ENCODE results near the gene PBX1.

The PBX1 gene

DNA sequence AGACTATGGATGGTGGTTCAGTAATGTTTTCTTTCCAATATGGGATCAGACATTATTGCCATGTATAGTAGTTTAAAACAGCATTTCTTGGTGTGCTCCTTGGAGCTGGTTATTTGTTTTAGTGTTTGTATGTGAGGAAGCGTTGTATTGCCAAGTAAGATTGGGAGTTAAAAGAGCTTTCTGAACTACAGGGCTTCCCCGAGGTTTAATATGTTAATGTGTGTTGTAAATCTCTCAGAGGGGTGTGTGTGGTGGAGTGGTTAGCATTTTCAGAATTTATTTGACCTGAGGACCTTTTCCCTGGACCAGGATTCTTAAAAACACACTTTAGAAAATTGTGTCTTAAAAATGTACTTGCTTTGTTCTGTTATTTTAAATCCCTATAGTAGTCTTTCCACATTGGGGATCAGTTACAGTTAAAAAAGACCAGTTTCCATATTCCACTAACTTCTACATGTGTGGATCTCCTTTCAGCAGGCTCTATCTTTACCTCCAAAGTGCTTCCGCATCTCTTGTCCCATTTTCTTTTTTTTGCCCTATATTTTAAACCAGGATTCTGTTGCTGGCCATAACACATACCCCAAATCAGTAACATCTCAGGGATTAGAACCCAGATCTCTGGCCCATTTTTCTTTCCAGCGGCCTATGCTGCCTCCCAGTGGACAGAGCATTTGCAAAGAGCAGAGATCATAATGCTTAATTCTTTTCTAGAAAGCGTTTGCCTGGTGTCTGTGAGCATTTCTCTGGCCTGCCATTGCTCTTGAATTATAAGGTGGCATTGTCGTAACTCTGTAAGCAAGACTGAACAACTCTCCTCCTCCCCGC lies 58.6 kb downstream of the PBX1 start:
- no peak for DNase-seq (ENCODE audit: low read depth in 2 of 2)

DNA sequence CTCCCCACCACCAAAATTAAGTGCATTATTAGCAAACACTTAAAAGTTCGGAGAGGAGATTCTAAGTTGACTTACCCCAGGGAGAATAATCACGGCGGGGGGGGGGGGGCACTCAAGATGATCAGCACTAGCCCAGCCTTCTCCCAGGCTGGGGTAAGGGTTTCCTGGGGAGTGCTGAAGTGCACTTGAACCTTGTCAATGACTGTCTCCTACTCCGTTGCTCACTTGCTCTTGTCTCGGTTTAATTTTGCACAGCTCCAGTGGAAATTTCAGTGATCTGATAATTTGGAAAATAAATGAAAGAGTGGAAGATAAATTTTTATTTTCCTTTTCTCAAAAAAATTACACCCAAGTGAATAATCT lies 59.2 kb downstream of the PBX1 start:
- no peak for DNase-seq (ENCODE audit: low read depth in 2 of 2)

DNA sequence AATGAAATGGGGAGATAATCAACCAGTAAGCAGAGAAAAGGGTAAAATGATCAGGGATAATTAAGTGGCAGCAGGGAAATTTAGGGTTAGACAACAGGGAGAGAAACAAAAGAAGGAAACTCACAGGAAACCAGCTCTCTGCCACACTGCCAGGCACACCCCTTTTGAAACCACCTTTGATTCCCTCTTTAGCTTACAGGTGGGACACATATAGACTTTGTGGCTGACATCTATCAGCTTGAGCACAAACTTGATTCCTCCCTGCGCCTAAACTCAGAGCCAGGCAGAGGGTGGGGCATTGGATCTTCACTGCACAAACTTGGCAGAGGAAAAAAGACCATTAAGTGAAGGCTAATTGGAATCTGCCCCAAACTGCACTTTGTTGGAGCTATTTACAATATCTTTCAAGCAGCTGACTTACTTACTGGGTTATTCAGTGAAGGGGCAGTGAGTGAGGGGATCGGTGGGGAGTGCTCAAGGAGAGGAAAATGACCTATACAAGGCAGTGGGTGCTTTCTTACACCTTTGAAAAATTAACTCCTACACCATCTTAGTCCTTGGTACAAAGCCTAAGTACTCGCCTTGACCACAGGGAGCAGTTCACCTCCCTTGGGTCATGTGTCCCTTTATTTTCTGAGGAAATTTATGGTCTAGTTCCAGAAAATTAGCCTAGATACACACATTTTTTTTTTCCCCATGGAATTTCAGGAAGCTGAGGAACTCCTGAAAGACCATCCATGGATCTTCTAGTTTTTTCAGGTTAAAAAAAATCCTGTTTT lies 60.2 kb downstream of the PBX1 start:
- DNase-seq (ENCODE audit: low read depth in 2 of 2), result no peak

DNA sequence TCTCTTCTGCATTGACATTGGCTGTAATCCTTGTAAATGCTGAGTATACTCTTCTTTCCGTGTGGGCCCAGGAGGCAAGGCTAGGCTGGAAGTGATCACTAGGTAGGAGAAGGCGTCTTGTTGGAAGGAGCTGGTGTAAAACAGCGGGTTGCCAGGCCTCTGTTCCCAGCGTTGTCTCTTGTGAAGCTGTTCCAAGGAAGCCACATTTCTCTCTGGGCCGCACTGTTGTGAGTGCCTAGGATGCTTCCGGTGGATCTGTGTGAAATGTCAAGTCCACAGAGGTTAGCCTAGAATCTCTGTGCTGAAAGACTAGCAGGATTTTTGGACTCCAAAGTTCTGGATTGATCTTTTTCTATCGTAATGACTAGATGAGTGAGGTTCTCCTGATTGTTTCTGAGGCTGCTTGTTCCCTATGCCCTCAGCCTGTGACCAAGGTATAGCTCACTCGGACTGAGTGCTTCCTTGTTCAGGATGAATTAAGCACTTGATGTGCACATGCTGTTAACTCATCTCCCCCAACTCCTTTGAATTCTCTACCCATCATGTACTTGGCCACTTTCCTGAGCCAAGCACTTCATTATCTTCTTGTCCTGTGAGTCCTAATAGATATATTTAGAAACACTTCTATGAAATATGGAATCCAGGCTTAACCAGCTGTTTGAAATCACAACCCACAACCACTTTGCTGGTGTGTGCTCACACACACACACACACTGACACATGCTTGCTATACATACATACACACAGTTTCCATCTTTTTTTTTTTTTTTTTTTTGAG lies 63.3 kb downstream of the PBX1 start:
- no peak for DNase-seq (ENCODE audit: low read depth in 2 of 2)

DNA sequence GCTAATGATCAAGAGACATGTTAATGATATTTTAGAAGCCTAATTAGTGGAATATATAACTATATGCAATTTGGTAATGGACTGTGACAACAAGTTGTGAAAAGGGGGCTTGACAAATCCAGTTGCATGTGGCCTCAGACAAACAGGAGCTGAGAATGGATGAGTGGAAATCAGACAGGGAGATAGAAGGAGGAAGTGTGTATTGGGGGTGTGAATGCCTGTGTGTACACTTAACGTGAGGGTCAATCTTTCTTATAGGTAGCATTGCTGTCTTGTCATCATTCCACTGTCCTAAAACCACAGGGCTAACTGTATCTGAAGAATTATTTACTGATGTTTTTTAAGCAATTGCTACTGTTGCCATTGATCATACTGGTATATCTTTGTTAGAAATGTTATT lies 64.8 kb downstream of the PBX1 start:
- no peak for DNase-seq (ENCODE audit: low read depth in 2 of 2)

DNA sequence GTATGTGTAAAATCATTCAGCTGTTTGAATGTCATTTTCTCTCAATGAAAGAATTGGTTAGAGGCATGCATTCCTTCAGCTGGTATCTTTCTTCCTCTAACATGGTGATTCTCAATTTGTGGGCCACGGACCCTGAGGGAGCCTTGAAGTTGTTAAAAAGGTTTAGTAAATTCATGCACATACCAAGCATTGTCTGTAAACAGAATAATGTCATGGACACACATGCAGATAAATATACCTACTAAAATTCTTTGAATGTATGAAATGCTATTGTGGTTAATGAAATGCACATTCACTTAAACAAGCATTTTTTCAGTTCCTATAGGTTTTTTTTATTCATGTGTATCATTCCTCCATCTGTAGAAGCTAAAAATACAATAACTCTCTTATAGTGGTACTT lies 65.4 kb downstream of the PBX1 start:
- DNase-seq (ENCODE audit: low read depth in 2 of 2), result no peak

DNA sequence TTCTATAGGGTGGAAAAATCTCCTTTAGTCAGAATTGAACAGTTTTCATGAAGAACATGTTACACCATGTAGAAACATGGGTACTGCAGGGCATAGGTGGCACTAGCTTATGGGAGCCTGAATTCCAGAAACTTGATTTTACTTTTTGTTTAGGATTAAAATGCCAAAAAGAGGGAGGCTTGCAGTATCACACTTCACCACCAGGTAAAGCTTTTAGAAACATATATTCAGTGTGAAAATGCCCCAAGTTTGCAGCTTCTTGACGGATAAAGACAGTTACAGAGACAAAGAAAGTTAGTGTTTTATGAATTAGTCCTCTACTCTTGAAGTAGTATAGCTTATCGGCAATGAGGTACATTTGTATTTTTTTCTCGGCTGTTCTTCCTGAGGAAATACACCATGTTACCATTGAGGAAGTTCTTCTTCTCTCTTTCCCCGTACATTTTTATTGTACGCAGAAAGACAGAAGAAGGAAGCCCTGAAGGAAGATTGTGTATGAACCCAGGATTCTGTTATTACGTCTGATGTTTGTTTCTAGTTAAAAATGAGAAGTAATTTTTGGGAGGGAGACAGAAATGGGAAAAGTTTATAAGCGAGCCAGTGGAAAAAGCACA lies 66.1 kb downstream of the PBX1 start:
- DNase-seq (ENCODE audit: low read depth in 2 of 2), result no peak

DNA sequence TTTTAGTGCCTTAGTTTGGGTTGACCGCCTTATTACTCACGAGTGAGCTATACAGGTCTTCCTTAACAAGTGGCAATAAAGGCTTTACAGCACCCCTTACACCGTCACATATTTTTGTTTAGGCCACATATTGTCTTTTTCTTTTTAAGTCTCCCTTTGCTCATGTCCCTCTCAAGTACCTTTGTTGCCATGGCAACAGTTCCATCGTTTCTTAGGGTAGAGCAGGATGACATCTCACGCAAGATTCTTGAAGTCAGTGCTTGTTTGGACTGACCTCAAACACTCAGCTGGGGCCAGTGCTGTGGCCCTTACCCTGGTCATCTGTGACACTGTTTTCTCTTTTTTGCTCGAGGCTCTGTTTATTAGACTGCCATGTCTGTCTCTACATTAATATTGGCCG lies 69.8 kb downstream of the PBX1 start:
- DNase-seq (ENCODE audit: low read depth in 2 of 2), result no peak

DNA sequence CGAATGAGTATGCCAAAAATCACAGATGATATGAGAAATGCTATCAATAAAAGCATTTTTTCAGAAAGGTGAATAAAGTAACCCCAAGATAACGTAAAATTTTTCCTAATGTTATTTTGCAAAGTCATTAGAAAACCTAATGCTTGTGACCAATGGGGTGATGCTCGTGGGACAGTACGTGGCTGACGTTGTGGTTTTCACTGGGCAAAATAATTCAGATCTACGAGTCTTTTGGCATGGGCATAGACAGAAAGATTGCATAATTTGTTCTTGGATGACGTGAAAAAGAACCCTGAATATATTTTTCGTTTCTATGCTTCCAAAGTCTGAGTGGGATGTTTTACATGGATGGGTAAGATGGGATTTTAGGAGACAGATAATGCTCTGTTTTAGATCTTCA lies 71.0 kb downstream of the PBX1 start:
- no peak for DNase-seq (ENCODE audit: low read depth in 2 of 2)

DNA sequence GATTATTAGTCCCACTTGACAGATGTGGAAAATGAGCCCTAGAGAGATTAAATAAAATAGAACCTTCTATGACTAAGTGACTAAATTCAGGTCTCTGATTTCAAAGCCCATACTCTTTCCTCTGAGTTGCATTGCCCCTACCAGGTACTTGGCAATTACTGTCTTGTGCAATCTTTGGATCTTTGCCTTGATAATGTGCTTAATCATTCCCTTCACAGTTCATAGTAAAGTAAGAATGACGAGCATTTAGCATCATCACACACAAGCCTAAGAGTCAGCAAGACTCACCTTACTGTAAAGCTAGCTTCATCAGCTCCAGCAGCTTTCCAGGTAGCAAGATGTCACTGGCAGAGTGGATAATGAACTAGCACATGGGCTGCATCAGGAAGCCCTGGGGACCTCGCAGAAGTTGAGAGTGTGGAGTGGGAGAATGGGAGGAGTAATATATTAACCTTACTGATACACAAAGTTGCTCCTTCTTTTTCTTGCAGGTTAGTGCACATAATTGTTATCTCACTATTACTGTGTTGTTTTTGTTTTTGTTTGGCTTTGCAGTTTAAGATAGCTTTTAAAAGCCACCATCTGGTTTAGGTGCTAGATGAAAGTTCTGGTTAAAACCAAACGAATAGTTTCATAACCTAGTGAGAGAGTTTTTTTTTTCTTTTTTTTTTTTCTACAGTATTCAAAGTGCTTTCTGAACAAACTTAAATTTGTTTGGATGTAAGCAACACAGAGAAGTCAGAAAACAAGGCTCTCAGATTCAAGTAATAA lies 71.8 kb downstream of the PBX1 start:
- DNase-seq (ENCODE audit: low read depth in 2 of 2), result no peak

DNA sequence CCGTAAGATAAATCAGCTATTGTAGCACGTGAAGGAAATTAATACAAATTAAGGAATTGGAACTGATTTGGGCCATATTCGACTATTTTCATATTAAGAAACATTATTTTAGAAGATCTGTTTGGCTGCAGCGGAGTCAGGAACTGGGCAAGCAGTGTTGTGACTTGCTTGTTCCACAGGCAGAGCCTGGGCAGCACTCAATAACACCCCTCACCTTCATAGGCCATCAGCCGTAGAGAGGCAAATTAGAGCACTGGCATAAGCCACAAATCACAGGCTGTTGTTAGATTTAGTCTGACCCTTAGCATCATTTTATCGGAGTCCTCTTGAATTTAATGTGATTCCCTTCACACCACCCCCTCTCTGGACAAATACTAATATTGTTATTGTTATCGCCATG lies 72.8 kb downstream of the PBX1 start:
- DNase-seq (ENCODE audit: low read depth in 2 of 2), result no peak

DNA sequence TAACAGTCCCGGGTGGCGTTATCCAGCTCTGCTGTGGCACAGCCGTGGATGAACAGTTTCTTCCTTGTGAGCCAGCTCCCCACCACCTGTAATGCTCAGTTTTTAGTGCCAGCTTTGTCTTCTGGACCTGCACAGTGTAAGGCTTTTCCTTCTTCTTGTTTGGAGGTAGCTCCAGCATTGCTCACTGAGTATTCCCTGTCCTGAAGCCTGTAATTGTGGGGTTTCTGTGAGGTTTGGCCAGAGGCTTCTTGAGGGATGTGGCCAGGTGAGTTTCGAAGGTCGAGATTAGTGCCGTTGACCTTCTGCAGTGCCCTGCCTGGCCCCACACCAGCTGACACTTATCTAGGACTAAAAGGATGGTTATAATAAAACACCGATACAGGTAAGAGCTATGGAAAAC lies 75.0 kb downstream of the PBX1 start:
- no peak for DNase-seq (ENCODE audit: low read depth in 2 of 2)

DNA sequence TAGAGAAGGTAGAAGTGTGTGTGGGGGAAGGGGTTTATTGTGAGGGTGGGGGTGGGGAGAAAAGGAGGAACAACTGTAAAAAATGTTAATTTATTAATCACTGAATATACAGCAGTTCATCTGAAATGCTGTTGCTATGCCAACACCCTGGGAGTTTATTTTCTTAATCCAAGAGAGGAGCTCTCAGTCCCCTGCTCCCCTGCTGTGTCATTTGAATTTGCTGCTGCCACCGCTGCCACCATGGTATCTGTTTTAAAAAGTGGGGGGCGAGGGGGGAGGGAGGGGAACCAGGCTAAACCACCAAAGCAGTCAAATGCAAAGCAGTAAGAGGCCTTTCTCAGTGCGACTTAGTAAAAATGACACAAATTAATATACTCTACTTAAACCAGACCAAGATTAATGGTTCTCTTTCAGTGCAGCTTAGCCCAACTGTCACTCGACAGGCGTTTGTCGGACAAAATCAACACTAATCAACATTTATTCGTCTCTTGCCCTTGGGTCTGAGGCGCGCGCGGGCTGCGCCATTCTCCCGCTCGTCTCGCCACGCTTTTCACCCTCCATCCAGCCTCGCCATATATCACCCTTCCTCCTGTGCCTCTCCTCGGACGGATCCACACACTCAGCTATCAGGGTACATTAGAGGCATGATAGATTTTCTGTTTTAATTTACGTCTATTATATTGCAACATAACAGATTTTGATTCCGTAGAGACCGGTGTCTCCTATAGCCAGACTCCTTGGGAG lies 76.2 kb downstream of the PBX1 start:
- DNase-seq (ENCODE audit: low read depth in 2 of 2), result no peak

DNA sequence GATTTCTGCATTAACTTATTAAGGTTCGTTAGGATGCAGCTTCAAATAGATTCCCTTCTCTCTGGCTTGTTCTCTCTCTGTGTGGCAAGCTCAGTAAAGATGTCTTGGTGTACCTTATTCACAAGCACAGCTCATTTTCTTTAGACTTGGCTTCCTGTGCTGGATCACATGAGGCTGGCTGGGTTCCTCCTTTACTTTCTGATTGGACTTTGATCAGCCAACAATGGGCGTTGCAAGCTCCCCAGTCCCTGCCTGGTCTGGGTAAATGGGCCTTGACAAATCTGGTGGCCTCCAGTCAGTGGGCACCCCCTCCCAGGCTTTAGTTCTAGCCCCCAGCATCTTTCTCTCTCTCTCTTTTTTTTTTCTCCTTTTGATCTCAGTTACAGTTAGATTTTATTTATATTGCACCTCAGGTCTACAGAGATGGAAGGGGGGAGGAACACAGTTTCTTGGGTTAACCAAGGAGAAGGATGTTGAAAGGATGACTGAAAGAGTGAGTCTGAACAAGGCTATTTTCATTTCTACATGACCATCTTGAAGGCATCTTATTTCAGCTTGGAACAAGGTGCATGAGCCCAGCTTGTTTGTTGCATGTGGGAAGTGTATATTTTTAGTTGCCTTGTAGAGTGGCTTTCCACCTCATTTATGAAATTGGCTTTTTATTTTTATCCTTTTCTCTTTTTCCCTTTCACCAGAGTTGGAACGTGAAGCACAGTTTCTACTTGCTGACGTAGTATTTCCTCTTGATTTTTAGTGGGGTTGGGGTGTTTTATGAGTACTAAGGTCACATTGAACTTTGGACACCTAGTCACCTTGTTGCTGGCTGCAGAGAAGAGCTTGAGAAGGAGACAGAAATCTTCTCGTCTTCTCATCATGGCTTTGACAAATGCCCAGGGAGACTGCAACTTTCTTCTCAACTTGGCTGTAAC lies 77.1 kb downstream of the PBX1 start:
- no peak for DNase-seq (ENCODE audit: low read depth in 2 of 2)

DNA sequence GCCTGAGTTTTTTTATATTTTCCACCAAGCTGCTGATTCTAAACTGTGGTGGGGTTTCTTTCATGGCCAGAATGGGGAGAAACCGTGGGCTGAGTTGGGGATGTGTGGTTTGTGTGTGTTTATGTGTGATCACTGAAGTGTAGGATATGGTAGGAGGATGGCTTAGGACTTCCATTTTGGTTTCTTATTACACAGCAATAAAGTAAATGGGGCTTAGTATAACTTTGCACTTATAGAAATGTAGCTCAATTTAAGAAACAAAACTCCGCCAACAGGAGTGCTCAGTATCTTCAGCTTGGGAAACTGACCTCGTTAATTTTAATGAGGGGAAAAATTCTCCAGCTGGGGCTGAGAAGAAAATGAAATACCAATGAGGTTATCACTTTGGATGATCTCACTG lies 77.8 kb downstream of the PBX1 start:
- DNase-seq (ENCODE audit: low read depth in 2 of 2), result no peak

DNA sequence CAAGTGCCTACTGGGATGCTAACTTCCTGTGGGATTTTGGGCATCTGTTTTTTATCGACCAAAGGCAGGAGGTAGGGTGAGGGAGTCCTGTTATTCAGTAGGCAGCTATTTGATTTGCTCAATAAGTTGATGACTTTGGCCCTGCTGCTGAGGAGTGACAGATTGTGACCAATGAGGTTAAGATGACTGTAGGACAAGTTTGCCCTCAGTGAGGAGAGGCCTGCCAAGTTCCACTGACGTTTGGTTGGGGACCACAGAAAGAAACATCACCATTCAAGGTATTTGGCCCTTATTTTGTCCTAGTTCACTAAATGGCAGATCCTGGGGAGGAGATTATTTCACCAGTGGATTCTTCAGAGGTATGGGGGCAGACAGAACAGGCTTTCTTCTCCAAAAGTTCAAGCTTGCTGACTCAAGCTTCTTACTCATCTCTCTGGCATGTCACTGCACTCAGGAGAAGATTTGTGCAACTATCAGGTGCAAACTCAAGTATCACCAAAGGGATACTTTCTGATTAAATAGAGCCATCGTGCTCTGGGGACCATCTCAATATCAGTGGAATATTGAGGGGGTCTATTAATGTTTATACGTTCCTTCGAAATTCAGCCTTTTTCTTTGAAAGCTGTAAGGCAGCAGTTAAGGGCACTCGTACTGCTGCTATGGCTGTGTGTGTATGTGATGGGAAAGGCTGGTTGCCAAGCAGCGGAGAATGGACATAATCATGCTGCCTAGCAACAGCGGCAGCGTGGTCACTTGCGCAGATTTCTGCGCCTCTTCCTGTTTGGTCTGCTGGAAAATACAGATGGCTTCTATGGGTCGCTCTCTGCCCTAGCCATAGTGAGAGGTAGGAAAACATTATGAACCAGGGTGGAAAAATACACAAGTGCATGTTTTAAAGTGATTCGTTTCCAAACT lies 78.7 kb downstream of the PBX1 start:
- no peak for DNase-seq (ENCODE audit: low read depth in 2 of 2)

DNA sequence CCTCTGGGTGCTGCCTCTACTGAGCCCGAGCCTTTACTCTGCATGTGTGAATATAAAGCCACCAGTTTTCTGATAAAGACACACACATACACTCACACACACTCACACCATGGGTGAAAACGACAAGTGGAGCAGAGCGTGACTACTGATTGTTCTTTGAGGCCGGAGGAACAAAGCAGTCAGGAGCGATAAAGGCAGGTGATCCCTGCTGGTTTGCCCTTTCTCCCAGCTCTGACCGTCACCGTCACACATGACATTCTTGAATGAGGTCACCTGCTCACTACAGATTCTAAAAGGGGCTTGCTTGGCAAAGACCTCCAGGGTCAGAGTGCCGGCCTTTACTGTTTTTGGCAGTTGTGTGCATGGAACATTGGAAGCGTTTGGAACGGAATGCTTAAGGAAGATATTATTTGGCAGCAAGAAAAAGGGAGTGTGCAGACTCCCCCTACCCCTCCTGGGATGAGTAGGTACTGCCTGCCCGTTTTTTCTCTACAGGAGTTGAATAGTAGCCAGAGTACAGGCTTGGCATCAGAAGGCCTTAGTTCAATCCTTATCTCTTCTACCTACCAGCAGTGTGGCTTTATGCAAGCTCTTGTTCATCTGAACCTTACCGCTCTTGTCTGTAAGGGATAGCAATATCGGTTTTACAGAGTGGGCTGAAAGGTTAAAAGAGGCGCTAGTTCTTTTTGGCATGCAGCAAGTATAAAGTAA lies 79.7 kb downstream of the PBX1 start:
- DNase-seq (ENCODE audit: low read depth in 2 of 2), result no peak
